ENCODE measurements around the gene TRIM62.
"Not testable (repeated sequence)": the region's sequence is repeated elsewhere in the genome, so short reads cannot be mapped to it uniquely, and the experiment has no call there.

Gene TRIM62

GRCh38 chr1:33132549-33132948, 49.3 kb downstream of the TRIM62 start:
- no peak for DNase-seq

GRCh38 chr1:33131191-33131590, 50.7 kb downstream of the TRIM62 start:
- DNase-seq, result no peak

- no peak for DNase-seq
Observed at GRCh38 chr1:33130297-33130696, 51.5 kb downstream of the TRIM62 start.

- no peak for DNase-seq
Observed at GRCh38 chr1:33128781-33129180, 53.1 kb downstream of the TRIM62 start.

- DNase-seq, result peak; percentile 98
Observed at GRCh38 chr1:33127001-33127823, 54.6 kb downstream of the TRIM62 start.

- no peak for DNase-seq
Observed at GRCh38 chr1:33126411-33127000, 55.3 kb downstream of the TRIM62 start.

GRCh38 chr1:33124647-33125046, 57.2 kb downstream of the TRIM62 start:
- DNase-seq, result not testable (repeated sequence)

GRCh38 chr1:33123266-33123665, 58.6 kb downstream of the TRIM62 start:
- DNase-seq, result no peak

GRCh38 chr1:33122483-33123178, 59.2 kb downstream of the TRIM62 start:
- no peak for DNase-seq

GRCh38 chr1:33121728-33122127, 60.1 kb downstream of the TRIM62 start:
- no peak for DNase-seq

- no peak for DNase-seq
Observed at GRCh38 chr1:33120436-33121231, 61.2 kb downstream of the TRIM62 start.

- DNase-seq, result no peak
Observed at GRCh38 chr1:33119532-33120217, 62.2 kb downstream of the TRIM62 start.

GRCh38 chr1:33119050-33119449, 62.8 kb downstream of the TRIM62 start:
- no peak for DNase-seq

- DNase-seq, result no peak
Observed at GRCh38 chr1:33118274-33118673, 63.6 kb downstream of the TRIM62 start.

GRCh38 chr1:33117440-33118085, 64.3 kb downstream of the TRIM62 start:
- no peak for DNase-seq

GRCh38 chr1:33111965-33112364, 69.9 kb downstream of the TRIM62 start:
- peak; percentile 16 for DNase-seq

- no peak for DNase-seq
Observed at GRCh38 chr1:33110477-33110876, 71.4 kb downstream of the TRIM62 start.

GRCh38 chr1:33100119-33100415, 81.8 kb downstream of the TRIM62 start:
- DNase-seq, result not testable (repeated sequence)

- DNase-seq, result no peak
Observed at GRCh38 chr1:33099290-33100118, 82.3 kb downstream of the TRIM62 start.

GRCh38 chr1:33098371-33098770, 83.5 kb downstream of the TRIM62 start:
- no peak for DNase-seq

- DNase-seq, result no peak
Observed at GRCh38 chr1:33097762-33098161, 84.1 kb downstream of the TRIM62 start.
